Measurements from ENCODE around the gene OSBP2. TPM values are rescaled to one million over a fixed set of nuclear protein-coding genes. Genes with fewer than 3 reads are reported as not detected.

The OSBP2 gene
- total and polyA plus RNA-seq, 8 donors, result 1.9 to 3.3 (median 2.6) TPM

GRCh38 chr22:30795118-30795517, 100.4 kb downstream of the OSBP2 start:
- WGBS, 2 donors, result 91 to 100% methylated on average over 2 of the region's 2 CpGs
- H3K9me3 ChIP-seq, result no peaks in the 10 kb centered on the region

GRCh38 chr22:30801695-30802094, 107.0 kb downstream of the OSBP2 start:
- Histone ChIP-seq H3K4me1 (peaks cover 0 to 5% (median 4%) of the 10 kb centered on the region in 3 donors), H3K4me3 (no peak overlapping the region), H3K27ac (no peak overlapping the region), H3K36me3 (no peaks in the 10 kb centered on the region), H3K9me3 (no peaks in the 10 kb centered on the region), H3K27me3 (no peaks in the 10 kb centered on the region)
- intact Hi-C loops (cut with DNase I), result no loop called here
- DNase-seq (no peak), ATAC-seq (no peak), FAIRE-seq (no peak)
- no peak for TF ChIP-seq CTCF (IDR thresholded peaks at IDR 0.05)
- 73 to 87% methylated on average over 3 of the region's 3 CpGs for WGBS, 2 donors

More at GRCh38 chr22:30795118-30795517, 100.4 kb downstream of the OSBP2 start:
- no peak for FAIRE-seq
- ATAC-seq, result no peak
- H3K4me1 ChIP-seq, result no peaks in the 10 kb centered on the region
- H3K27me3 ChIP-seq, result no peaks in the 10 kb centered on the region
- no peak overlapping the region for H3K4me3 ChIP-seq
- TF ChIP-seq CTCF (IDR thresholded peaks at IDR 0.05), result no peak
- DNase-seq, result no peak
- H3K36me3 ChIP-seq, result no peaks in the 10 kb centered on the region
- H3K27ac ChIP-seq, result no peak overlapping the region
- intact Hi-C loops (cut with DNase I), result no loop called here

- Histone ChIP-seq H3K9me3 (no peaks in the 10 kb centered on the region), H3K36me3 (no peaks in the 10 kb centered on the region), H3K4me1 (peaks cover 0 to 5% (median 4%) of the 10 kb centered on the region in 3 donors), H3K4me3 (peak overlapping the region in 2 of 4 donors; percentile 31 to 41), H3K27ac (no peak overlapping the region), H3K27me3 (no peaks in the 10 kb centered on the region)
- peak in 3 of 4 donors; percentile 17 to 64 (median 60) for TF ChIP-seq CTCF (IDR thresholded peaks at IDR 0.05)
- intact Hi-C loops (cut with DNase I), result no loop called here
- 2 to 4% methylated on average over 68 to 85 of the region's 85 CpGs for WGBS, 2 donors
- ATAC-seq (peak; percentile 100), FAIRE-seq (no peak), DNase-seq (peak; percentile 82 to 97 (median 92))
Measured at GRCh38 chr22:30802202-30803166, 107.8 kb downstream of the OSBP2 start.

GRCh38 chr22:30803679-30804078, 109.0 kb downstream of the OSBP2 start:
- 74 to 81% methylated on average over 5 of the region's 5 CpGs for WGBS, 2 donors
- H3K27me3 ChIP-seq, result no peaks in the 10 kb centered on the region
- H3K9me3 ChIP-seq, result no peaks in the 10 kb centered on the region
- no peak overlapping the region for H3K4me3 ChIP-seq
- intact Hi-C loops (cut with DNase I), result no loop called here
- no peak overlapping the region for H3K27ac ChIP-seq
- ATAC-seq (no peak), DNase-seq (no peak), FAIRE-seq (no peak)
- no peak for TF ChIP-seq CTCF (IDR thresholded peaks at IDR 0.05)
- H3K36me3 ChIP-seq, result no peaks in the 10 kb centered on the region
- peaks cover 0 to 5% (median 4%) of the 10 kb centered on the region in 3 donors for H3K4me1 ChIP-seq

- H3K4me3 ChIP-seq, result no peak overlapping the region
- 79 to 82% methylated on average over 5 of the region's 5 CpGs for WGBS, 2 donors
- H3K4me1 ChIP-seq, result peaks cover 0 to 5% (median 4%) of the 10 kb centered on the region in 3 donors
- no peaks in the 10 kb centered on the region for H3K9me3 ChIP-seq
- ATAC-seq, result no peak
- no peak overlapping the region for H3K27ac ChIP-seq
- no peak for DNase-seq
- intact Hi-C loops (cut with DNase I), result no loop called here
- H3K27me3 ChIP-seq, result no peaks in the 10 kb centered on the region
- TF ChIP-seq CTCF (IDR thresholded peaks at IDR 0.05), result no peak
- FAIRE-seq, result no peak
- H3K36me3 ChIP-seq, result no peaks in the 10 kb centered on the region
Measured at GRCh38 chr22:30804626-30805025, 110.0 kb downstream of the OSBP2 start.

Measured in pancreas (tissue), 10 donors.